HG02623 (cell line): ENCODE data around the gene SNRPA.
"Not testable (repeated sequence)": the region's sequence is repeated elsewhere in the genome, so short reads cannot be mapped to it uniquely, and the experiment has no call there.

Experiments
- ATAC-seq: cut with Tn5 transposase; IDR thresholded peaks from one replicate; pipeline ENCODE4 v1.9.1; 2021; ENCODE audit warnings: moderate library complexity; ENCODE audit not compliant: unreplicated experiment

Gene SNRPA

GRCh38 chr19:40811478-40812341, 60.7 kb downstream of the SNRPA start:
- no peak for ATAC-seq

DNA sequence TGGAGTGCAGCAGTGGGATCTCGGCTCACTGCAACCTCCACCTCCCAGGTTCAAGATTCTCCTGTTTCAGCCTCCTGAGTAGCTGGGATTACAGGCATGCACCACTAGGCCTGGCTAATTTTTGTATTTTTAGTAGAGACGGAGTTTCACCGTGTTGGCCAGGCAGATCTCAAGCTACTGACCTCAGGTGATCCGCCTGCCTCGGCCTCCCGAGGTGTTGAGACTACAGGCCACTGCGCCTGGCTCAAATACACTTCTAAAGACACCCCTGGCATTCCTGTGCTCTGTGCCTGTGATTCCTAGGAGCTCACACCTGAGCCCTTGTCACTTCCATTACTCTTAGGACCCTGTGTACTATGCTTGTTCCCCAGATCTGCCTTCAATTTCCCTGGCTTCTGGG, 61.6 kb downstream of the SNRPA start:
- not testable (repeated sequence) for ATAC-seq

DNA sequence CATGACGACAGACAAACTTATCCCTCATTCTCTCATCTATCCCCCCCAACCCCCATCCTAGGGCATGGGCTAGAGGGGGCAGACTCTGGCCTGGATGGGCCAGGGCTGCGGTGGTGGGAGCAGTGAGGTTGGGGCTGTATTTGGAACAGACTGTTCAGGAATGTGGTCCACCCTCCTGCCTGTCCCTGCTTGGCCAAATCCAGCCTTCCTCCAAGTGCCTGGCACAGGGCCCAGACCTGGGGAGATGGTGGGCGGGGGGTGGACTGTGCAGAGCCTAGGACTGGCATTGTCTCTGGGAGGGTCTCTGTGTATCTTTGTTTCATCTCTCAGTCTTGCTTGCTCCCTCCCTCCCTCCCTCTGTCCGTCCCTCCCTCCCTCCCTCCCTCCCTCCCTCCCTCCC, 62.2 kb downstream of the SNRPA start:
- no peak for ATAC-seq
